H1 (cell line): ENCODE results near the gene RNF214. TPM values are rescaled to one million over a fixed set of nuclear protein-coding genes. Genes with fewer than 3 reads are reported as not detected.

Source experiments
- CTCF ChIA-PET: fragments of 300-600 bp; sonication (Branson Sonifier 250); formaldehyde crosslinking; loops from one replicate; lab custom pipeline; 2021; ENCODE audit not compliant: partially characterized antibody; lab: Charles Lee
- POLR2A ChIA-PET: fragments of 300-600 bp; sonication (Branson Sonifier 250); formaldehyde crosslinking; loops from one replicate; lab custom pipeline; 2021; ENCODE audit warnings: inconsistent platforms; ENCODE audit not compliant: partially characterized antibody; lab: Charles Lee
- DNase-seq, 2 experiments: peaks; one replicate each; pipeline versions ENCODE4 v3.0.0 to v3.0.0-alpha.2; 2010 to 2022; ENCODE audit warnings: low spot score in 2 of 2, low read depth in 1 of 2, mixed read lengths in 1 of 2
- FAIRE-seq: peaks from 2 replicates; lab custom pipeline; 2011; peaks lifted over from hg19 to GRCh38; lab: Jason Lieb, UNC
- H2AFZ ChIP-seq: 2 replicates; pipeline ENCODE4 v1.8.1; 2012; ENCODE audit warnings: low read length, inconsistent platforms
- H2AK5ac ChIP-seq: 2 replicates; pipeline ENCODE4 v1.6.1; 2013; ENCODE audit warnings: low read depth, low read length
- H2BK120ac ChIP-seq: replicated peaks from 2 replicates; pipeline ENCODE3; 2013; ENCODE audit warnings: low read depth, low read length, inconsistent platforms
- H2BK12ac ChIP-seq: 2 replicates; pipeline ENCODE4 v1.6.1; 2013; ENCODE audit warnings: low read depth, low read length
- H2BK15ac ChIP-seq: 2 replicates; pipeline ENCODE4 v1.6.1; 2013; ENCODE audit warnings: low read length
- H2BK20ac ChIP-seq: 2 replicates; pipeline ENCODE4 v1.6.1; 2013; ENCODE audit warnings: low read length
- H2BK5ac ChIP-seq: 2 replicates; pipeline ENCODE4 v1.6.1; 2013; ENCODE audit warnings: low read depth, low read length
- H3K14ac ChIP-seq: 2 replicates; pipeline ENCODE4 v1.6.1; 2013; ENCODE audit warnings: inconsistent platforms; ENCODE audit not compliant: insufficient read length
- H3K18ac ChIP-seq: 2 replicates; pipeline ENCODE4 v1.6.1; 2013; ENCODE audit warnings: low read length; ENCODE audit errors: extremely low read depth
- H3K23ac ChIP-seq: 2 replicates; pipeline ENCODE4 v1.6.1; 2013; ENCODE audit warnings: inconsistent platforms; ENCODE audit not compliant: insufficient read length
- H3K23me2 ChIP-seq: 2 replicates; pipeline ENCODE4 v1.6.1; 2013; ENCODE audit warnings: low read depth, low read length
- H3K27ac ChIP-seq: 2 replicates; pipeline ENCODE4 v1.6.1; 2011; ENCODE audit warnings: low read depth, low read length, inconsistent platforms
- H3K27me3 ChIP-seq, 4 experiments: replicated peaks in 1 of 4; 1 replicate in 1 of 4; 2 replicates in 3 of 4; pipeline versions ENCODE4 v1.6.1 to v1.8.1; 2011 to 2013; ENCODE audit warnings: low read length in 3 of 4, mild to moderate bottlenecking in 3 of 4, inconsistent platforms in 2 of 4, mixed read lengths in 2 of 4, moderate library complexity in 1 of 4; ENCODE audit not compliant: control insufficient read depth in 3 of 4, insufficient read depth in 3 of 4; ENCODE audit errors: extremely low read depth in 1 of 4
- H3K36me3 ChIP-seq, 4 experiments: 2 replicates each; pipeline versions ENCODE4 v1.6.1 to v1.8.1; 2011 to 2013; ENCODE audit warnings: mild to moderate bottlenecking in 4 of 4, low read length in 3 of 4, moderate library complexity in 2 of 4, control low read depth in 1 of 4, inconsistent platforms in 1 of 4; ENCODE audit not compliant: insufficient read depth in 4 of 4, control insufficient read depth in 2 of 4
- H3K4ac ChIP-seq: replicated peaks from 2 replicates; pipeline ENCODE3; 2013; ENCODE audit warnings: low read length, low read depth, mixed read lengths, inconsistent platforms; ENCODE audit not compliant: insufficient read length
- H3K4me1 ChIP-seq, 4 experiments: replicated peaks in 1 of 4; 1 replicate in 1 of 4; 2 replicates in 3 of 4; pipeline versions ENCODE4 v1.6.1 to v1.8.1; 2011 to 2013; ENCODE audit warnings: low read length in 3 of 4, inconsistent platforms in 2 of 4, mixed read lengths in 1 of 4; ENCODE audit not compliant: insufficient read depth in 4 of 4, control insufficient read depth in 3 of 4
- H3K4me2 ChIP-seq, 2 experiments: 2 replicates each; pipeline versions ENCODE4 v1.6.1 to v1.8.1; 2011 to 2013; ENCODE audit warnings: low read depth in 2 of 2, low read length in 2 of 2, control low read depth in 1 of 2, inconsistent platforms in 1 of 2, mild to moderate bottlenecking in 1 of 2; ENCODE audit not compliant: insufficient read depth in 1 of 2
- H3K4me3 ChIP-seq, 4 experiments: fragments of 200-600, 300-600 bp in 1 of 4; sonication (generic), shearing (Covaris generic), sonication (Bioruptor Twin) in 1 of 4; 2 replicates each; pipeline versions ENCODE4 v1.5.1 to v1.8.1; 2011 to 2016; ENCODE audit warnings: low read length in 4 of 4, low read depth in 3 of 4, control low read depth in 2 of 4, inconsistent platforms in 2 of 4, mild to moderate bottlenecking in 2 of 4, mixed read lengths in 1 of 4, moderate library complexity in 1 of 4; ENCODE audit not compliant: insufficient read depth in 2 of 4; ENCODE audit errors: extremely low read depth in 1 of 4
- H3K56ac ChIP-seq: replicated peaks from 2 replicates; pipeline ENCODE3; 2013; ENCODE audit warnings: low read depth, mild to moderate bottlenecking, mixed read lengths, low read length, inconsistent platforms; ENCODE audit not compliant: insufficient read length
- H3K79me1 ChIP-seq: 2 replicates; pipeline ENCODE4 v1.6.1; 2013; ENCODE audit warnings: low read depth, low read length, control low read depth
- H3K79me2 ChIP-seq, 2 experiments: 2 replicates each; pipeline versions ENCODE4 v1.6.1 to v1.8.1; 2012 to 2013; ENCODE audit warnings: low read length in 2 of 2, mild to moderate bottlenecking in 2 of 2, inconsistent platforms in 1 of 2; ENCODE audit not compliant: insufficient read depth in 2 of 2, control insufficient read depth in 1 of 2
- H3K9ac ChIP-seq, 4 experiments: replicated peaks in 1 of 4; 1 replicate in 1 of 4; 2 replicates in 3 of 4; pipeline versions ENCODE4 v1.6.1 to v1.8.1; 2011 to 2013; ENCODE audit warnings: low read depth in 3 of 4, low read length in 3 of 4, control low read depth in 2 of 4, mild to moderate bottlenecking in 2 of 4, moderate library complexity in 2 of 4, inconsistent platforms in 1 of 4; ENCODE audit errors: extremely low read depth in 1 of 4
- H3K9me3 ChIP-seq, 2 experiments: 2 replicates each; pipeline versions ENCODE4 v1.6.1 to v1.8.1; 2012 to 2013; ENCODE audit warnings: mild to moderate bottlenecking in 2 of 2, moderate library complexity in 2 of 2, control low read depth in 1 of 2, inconsistent platforms in 1 of 2, low read depth in 1 of 2, low read length in 1 of 2, mixed read lengths in 1 of 2; ENCODE audit not compliant: insufficient read depth in 2 of 2
- H4K20me1 ChIP-seq, 2 experiments: replicated peaks in 1 of 2; 2 replicates each; pipeline versions ENCODE3 to v1.8.1; 2011 to 2013; ENCODE audit warnings: inconsistent platforms in 2 of 2, low read length in 2 of 2, mild to moderate bottlenecking in 1 of 2; ENCODE audit not compliant: insufficient read depth in 2 of 2, control insufficient read depth in 1 of 2
- H4K5ac ChIP-seq: 2 replicates; pipeline ENCODE4 v1.6.1; 2013; ENCODE audit warnings: low read length, low read depth, mixed read lengths, inconsistent platforms; ENCODE audit not compliant: insufficient read length
- H4K8ac ChIP-seq: 2 replicates; pipeline ENCODE4 v1.8.0; 2013; ENCODE audit warnings: mild to moderate bottlenecking, moderate library complexity, low read length, inconsistent platforms; ENCODE audit not compliant: insufficient read depth; ENCODE audit errors: extremely low read depth
- H4K91ac ChIP-seq: replicated peaks from 2 replicates; pipeline ENCODE3; 2013; ENCODE audit warnings: low read length, mixed read lengths, inconsistent platforms; ENCODE audit not compliant: insufficient read length
- MAFK ChIP-seq: IDR thresholded peaks from 2 replicates; pipeline ENCODE4 v1.6.1; 2012; ENCODE audit warnings: low read depth, mild to moderate bottlenecking, improper control_type of control experiment, low read length
- POLR2A ChIP-seq, 2 experiments: IDR thresholded peaks; 1 replicate in 1 of 2; 2 replicates in 1 of 2; pipeline ENCODE4 v1.6.1; 2011; ENCODE audit warnings: low read depth in 2 of 2, low read length in 2 of 2, mild to moderate bottlenecking in 2 of 2; ENCODE audit errors: control extremely low read depth in 1 of 2
- POLR2AphosphoS5 ChIP-seq: IDR thresholded peaks from 2 replicates; pipeline ENCODE4 v1.6.1; 2011; ENCODE audit warnings: low read depth, low read length
- TCF12 ChIP-seq: IDR thresholded peaks from 2 replicates; pipeline ENCODE4 v1.6.1; 2011; ENCODE audit warnings: low read depth, mild to moderate bottlenecking, low read length
- WGBS, 2 experiments: shearing (Covaris generic) in 1 of 2; methylation state at CpG; one replicate each; pipeline versions ENCODE4 v1.1.6 to v1.1.7; 2013 to 2015; ENCODE audit warnings: low lambda C conversion rate in 2 of 2, mixed read lengths in 2 of 2, inconsistent platforms in 1 of 2, low coverage in 1 of 2, missing lambda C conversion rate in 1 of 2; ENCODE audit not compliant: insufficient replicate concordance in 2 of 2, insufficient coverage in 1 of 2, insufficient read length in 1 of 2; ENCODE audit errors: extremely low coverage in 1 of 2, missing lambda C conversion rate in 1 of 2; 5-methylcytosine and 5-hydroxymethylcytosine counted together
- polyA plus RNA-seq, 7 experiments: library from polyadenylated mRNA; depleted of rRNA in 3 of 7; stranded (reverse) in 5 of 7; unstranded in 2 of 7; fragments of >200 nt in 5 of 7; fragments of 200-250 nt in 2 of 7; gene quantifications; 1 replicate in 5 of 7; 2 replicates in 1 of 7; 4 replicates in 1 of 7; pipeline versions ENCODE4 v1.2.1 to v1.2.3, GENCODE V29; 2011 to 2013; ENCODE audit warnings: missing spikeins in 2 of 7, mixed read lengths in 2 of 7
- total RNA-seq: library from RNA; stranded (reverse); fragmentation: NEBNext Ultra II Directional; extraction: Animal tissue kit (Norgen Biotek cat#: 25700); gene quantifications from 2 replicates; pipeline ENCODE4 v1.2.1, GENCODE V29; 2021

RNF214 gene
- total and polyA plus RNA-seq, 2 of the 8 experiments (the other 6 are each of a cell fraction or from before 2014, with no cell fraction given), result 34.9 to 35.6 TPM

GRCh38 chr11:117204283-117205080 lies 28.0 kb upstream of the RNF214 start:
- H2AFZ ChIP-seq, result no peak overlapping the region
- FAIRE-seq (no peak), DNase-seq (no peak)
- TF ChIP-seq POLR2A (IDR thresholded peaks at IDR 0.05; ENCODE audit: control extremely low read depth in 1 of 2, low read depth in 2 of 2, low read length in 2 of 2), result peak in 1 of 2 experiments; percentile 66; a peak in 1 of 3 replicates
- TF ChIP-seq MAFK, result no peak
- 0 out of 2 replicates have a peak, but pooled peaks have one; percentile 34 for TF ChIP-seq POLR2AphosphoS5
- TF ChIP-seq TCF12, result no peak
- H3K18ac ChIP-seq, result no peak overlapping the region
- H3K36me3 ChIP-seq, result peaks cover 2 to 8% (median 5%) of the 10 kb centered on the region in 4 experiments; a peak in 3 of 8 replicates
- H3K79me1 ChIP-seq, result no peaks in the 10 kb centered on the region; the same call in 1 of the 2 replicates
- H4K91ac ChIP-seq, result no peak overlapping the region
- H2BK20ac ChIP-seq, result no peak overlapping the region
- H4K8ac ChIP-seq, result peak overlapping the region; percentile 47
- no peak overlapping the region for H3K4me3 ChIP-seq
- no peak overlapping the region for H3K4me2 ChIP-seq
- no peak overlapping the region for H3K56ac ChIP-seq
- H3K23ac ChIP-seq, result no peak overlapping the region
- no peaks in the 10 kb centered on the region; a peak in 1 of 7 replicates for H3K27me3 ChIP-seq
- peaks cover 0 to 19% (median 16%) of the 10 kb centered on the region in 4 experiments; a peak in 6 of 7 replicates for H3K4me1 ChIP-seq
- H3K9me3 ChIP-seq, result no peaks in the 10 kb centered on the region
- peaks cover 4% of the 10 kb centered on the region; the same call in 1 of the 2 replicates for H3K23me2 ChIP-seq
- H4K5ac ChIP-seq, result no peak overlapping the region
- H2BK15ac ChIP-seq, result no peak overlapping the region
- H4K20me1 ChIP-seq, result no peaks in the 10 kb centered on the region
- H3K4ac ChIP-seq, result no peak overlapping the region
- no peak overlapping the region for H3K14ac ChIP-seq
- H3K27ac ChIP-seq, result no peak overlapping the region; the same call in 1 of the 2 replicates
- no peak overlapping the region for H3K9ac ChIP-seq
- no peak overlapping the region for H2AK5ac ChIP-seq
- peaks cover 0 to 14% of the 10 kb centered on the region in 2 experiments; a peak in 1 of 4 replicates for H3K79me2 ChIP-seq
- POLR2A ChIA-PET, result interaction anchor here (0.6 to 10.3 kb wide), 8 partner anchors 9 to 60 kb away, joined by 3 to 153 read pairs (median 6); partner anchors contain the start of genes PAFAH1B2, PCSK7, RNF214 and SIDT2
- H2BK12ac ChIP-seq, result no peak overlapping the region
- no peak overlapping the region for H2BK120ac ChIP-seq
- H2BK5ac ChIP-seq, result no peak overlapping the region
- CTCF ChIA-PET, result interaction anchor here (0.7 to 18.7 kb wide), 8 partner anchors 8 to 369 kb away, joined by 3 to 449 read pairs (median 7); partner anchors contain the start of genes PCSK7, RNF214 and SIDT2
- whole genome bisulfite sequencing, 2 experiments, result 91 to 100% methylated on average over 1 to 17 of the region's 17 CpGs
